GM23338 (cell line): ENCODE measurements around the gene TCIRG1.

Experiments used
- EZH2 ChIP-seq: fragments of 200-600 bp; sonication (generic); IDR thresholded peaks from one replicate; pipeline ENCODE4 v1.8.0; 2017; ENCODE audit warnings: antibody characterized with exemption, mild to moderate bottlenecking, low read depth; ENCODE audit not compliant: unreplicated experiment
- POLR2AphosphoS5 ChIP-seq: IDR thresholded peaks from 2 replicates; pipeline ENCODE4 v1.6.1; 2016; ENCODE audit warnings: antibody characterized with exemption, low read depth
- TF ChIP-seq, protein P1 (sequence below), 2 experiments: fragments of 200-600 bp in 1 of 2; sonication (generic) in 1 of 2; conservative IDR thresholded peaks; 2 replicates each; pipeline versions ENCODE4 v1.5.1 to v1.6.1; 2016 to 2017; ENCODE audit warnings: antibody characterized with exemption in 2 of 2, low read depth in 2 of 2, mild to moderate bottlenecking in 2 of 2, moderate library complexity in 1 of 2

DNA sequence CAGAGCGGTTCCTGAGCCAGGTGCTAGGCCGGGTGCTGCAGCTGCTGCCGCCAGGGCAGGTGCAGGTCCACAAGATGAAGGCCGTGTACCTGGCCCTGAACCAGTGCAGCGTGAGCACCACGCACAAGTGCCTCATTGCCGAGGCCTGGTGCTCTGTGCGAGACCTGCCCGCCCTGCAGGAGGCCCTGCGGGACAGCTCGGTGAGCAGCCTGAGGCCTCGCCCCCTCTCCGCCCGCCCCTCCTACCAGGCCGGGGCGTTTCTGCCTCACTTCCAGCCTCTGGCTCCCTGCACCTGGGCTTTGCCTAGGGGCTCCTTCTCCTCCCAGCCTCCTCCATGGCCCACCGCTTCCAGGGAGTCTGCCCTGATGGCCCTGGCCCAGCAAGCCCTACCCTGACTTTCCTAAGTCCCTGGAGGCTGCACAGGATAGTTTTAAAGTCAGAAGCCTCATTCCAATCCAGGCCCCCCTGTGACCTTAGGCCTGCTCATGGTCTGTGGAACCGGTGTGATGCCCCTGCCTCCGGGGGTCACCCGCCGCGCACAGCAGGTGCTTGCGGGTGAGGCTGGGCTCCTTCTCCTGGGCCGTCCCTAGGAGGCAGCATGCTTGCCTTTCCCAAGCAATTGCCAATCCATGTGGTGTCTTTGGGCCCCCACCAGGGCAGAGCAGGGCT lies 5.5 kb downstream of the TCIRG1 start:
- TF ChIP-seq, protein P1, sequence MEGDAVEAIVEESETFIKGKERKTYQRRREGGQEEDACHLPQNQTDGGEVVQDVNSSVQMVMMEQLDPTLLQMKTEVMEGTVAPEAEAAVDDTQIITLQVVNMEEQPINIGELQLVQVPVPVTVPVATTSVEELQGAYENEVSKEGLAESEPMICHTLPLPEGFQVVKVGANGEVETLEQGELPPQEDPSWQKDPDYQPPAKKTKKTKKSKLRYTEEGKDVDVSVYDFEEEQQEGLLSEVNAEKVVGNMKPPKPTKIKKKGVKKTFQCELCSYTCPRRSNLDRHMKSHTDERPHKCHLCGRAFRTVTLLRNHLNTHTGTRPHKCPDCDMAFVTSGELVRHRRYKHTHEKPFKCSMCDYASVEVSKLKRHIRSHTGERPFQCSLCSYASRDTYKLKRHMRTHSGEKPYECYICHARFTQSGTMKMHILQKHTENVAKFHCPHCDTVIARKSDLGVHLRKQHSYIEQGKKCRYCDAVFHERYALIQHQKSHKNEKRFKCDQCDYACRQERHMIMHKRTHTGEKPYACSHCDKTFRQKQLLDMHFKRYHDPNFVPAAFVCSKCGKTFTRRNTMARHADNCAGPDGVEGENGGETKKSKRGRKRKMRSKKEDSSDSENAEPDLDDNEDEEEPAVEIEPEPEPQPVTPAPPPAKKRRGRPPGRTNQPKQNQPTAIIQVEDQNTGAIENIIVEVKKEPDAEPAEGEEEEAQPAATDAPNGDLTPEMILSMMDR (conservative IDR thresholded peaks at IDR 0.05; ENCODE audit: low read depth in 2 of 2) = peak in 1 of 2 experiments; percentile 39; a peak in 2 of 4 replicates
- TF ChIP-seq POLR2AphosphoS5 (no peak), EZH2 (no peak)
